ENCODE measurements around the gene TMEM259.

GRCh38 chr19:1037621-1038064, 16.7 kb upstream of the TMEM259 start:
- TF ChIP-seq, protein P1, sequence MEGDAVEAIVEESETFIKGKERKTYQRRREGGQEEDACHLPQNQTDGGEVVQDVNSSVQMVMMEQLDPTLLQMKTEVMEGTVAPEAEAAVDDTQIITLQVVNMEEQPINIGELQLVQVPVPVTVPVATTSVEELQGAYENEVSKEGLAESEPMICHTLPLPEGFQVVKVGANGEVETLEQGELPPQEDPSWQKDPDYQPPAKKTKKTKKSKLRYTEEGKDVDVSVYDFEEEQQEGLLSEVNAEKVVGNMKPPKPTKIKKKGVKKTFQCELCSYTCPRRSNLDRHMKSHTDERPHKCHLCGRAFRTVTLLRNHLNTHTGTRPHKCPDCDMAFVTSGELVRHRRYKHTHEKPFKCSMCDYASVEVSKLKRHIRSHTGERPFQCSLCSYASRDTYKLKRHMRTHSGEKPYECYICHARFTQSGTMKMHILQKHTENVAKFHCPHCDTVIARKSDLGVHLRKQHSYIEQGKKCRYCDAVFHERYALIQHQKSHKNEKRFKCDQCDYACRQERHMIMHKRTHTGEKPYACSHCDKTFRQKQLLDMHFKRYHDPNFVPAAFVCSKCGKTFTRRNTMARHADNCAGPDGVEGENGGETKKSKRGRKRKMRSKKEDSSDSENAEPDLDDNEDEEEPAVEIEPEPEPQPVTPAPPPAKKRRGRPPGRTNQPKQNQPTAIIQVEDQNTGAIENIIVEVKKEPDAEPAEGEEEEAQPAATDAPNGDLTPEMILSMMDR (IDR thresholded peaks at IDR 0.05 in 4 of 5, conservative IDR thresholded peaks at IDR 0.05 in 1 of 5), result no peak
- TF ChIP-seq POLR2A (IDR thresholded peaks at IDR 0.05), result no peak

Measured in gastrocnemius medialis (tissue), 4 donors.